ENCODE results near the gene MDM1.
A peak's percentile ranks its signal among the peaks of the same experiment; 100 is the strongest.

The MDM1 gene

DNA sequence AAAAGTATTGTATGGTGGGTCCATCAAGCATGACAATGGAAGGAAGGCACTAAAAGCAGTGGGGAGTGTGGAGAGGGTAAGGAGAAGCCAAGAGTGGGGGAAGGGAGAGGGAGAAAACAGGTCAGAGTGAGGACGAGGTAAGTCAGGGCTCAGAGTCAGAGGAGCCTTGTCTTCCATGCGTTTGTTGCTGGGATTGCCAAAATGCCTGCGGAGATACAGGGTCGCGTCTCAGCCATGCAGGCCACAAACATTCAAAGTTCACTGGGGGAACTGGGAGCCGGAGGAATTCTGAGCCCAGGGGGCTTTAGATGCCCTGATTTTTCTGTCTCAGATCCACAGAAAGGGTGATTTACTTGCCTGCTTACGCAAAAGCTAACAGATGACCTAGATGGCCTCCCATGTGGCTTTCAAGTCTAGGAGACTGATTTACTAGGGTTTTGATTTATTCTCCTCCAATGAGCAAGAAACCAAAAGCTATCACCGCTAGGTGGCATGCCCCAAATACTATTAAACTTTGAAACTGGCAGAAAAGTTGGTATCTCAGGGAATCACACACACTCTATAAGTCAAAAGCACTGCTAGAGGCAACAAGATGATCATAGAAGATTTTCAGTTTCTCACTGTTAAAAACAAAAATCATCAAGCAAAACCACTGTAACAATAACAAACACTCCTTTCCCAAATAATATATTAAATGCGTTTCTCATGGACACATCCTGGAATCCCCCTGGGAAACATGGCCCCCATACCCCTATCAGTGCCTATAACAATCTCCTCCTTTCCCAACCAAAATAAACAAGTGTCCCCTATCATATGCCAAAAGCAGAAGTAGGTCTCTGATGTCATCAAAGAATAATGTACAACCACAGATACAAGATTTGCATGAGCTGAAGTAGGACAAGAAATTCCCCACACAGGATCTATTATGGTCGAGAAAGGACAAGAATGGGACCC, 26.6 kb upstream of the MDM1 start:
- DNase-seq: peak; percentile 58

DNA sequence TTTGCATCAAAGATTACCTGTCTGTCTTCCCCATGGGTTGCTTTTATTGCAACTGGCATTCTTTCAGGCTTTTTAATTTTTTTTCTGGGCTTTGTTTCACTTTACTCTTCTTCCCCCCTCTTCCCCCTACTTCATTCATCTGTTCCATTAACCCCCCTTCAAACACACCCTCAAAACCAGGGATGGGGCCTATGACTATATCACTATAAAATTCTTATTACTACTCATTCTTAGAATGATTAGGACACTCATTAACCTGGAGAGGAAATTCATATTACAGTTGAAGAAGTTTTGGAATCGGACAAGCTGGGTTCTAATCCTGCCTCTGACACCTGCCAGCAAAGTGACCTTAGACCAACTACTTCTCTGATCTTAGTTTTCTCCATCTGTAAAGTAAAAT, 24.8 kb upstream of the MDM1 start:
- DNase-seq: no peak

DNA sequence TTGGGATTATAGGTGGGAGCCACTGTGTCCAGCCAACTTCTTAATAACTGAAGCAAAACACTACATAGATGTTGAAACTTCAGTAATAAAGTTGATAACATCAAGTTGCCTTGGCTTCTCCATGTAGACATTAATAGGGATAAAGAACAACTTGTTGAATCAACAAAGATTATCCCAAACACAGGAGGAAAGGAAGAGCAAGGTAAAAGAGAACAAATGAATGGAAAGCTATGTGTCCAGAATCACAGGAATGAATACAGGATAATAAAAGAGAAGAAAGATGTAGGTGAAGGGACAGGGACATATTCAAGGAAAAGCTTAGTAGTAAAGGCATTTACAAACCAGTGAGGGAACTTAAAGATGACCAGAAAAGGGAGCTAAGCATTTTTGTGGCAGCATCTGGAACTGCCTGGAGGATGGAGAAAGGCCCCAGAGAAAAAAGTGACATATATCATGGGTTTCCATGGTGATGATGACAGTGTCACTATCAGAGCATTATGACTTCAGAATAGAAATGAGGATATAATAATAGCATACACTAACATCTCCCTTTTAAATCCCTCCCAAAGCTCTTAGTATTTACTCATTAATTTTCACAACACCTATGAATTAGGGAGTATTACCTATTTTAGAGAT, 24.0 kb upstream of the MDM1 start:
- no peak for DNase-seq

DNA sequence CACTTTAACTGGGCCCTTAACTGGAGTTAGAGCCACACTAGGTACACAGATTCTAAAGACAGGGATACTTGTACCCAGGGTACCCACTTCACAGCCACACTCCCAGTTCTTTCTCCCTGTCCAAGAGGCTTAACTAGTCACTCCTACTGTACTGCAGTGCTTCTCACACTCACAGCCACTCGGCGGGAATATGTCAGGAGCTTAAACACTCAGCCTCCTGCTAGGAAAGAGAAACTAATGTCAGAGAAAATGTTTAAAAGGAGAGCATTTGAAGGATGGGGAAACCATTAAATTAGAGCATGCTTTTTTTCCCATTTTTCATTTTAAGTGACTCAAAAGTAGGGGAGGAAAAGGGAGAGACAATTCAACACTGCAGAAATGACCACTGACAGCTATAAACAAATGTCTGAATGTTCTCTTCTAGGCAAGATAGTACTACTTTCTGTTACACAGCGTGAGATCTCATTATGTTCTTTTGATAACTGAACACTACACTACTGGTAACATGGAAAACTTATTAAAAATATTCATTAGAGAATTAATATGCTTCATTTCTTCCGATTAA, 22.9 kb upstream of the MDM1 start:
- no peak for DNase-seq

DNA sequence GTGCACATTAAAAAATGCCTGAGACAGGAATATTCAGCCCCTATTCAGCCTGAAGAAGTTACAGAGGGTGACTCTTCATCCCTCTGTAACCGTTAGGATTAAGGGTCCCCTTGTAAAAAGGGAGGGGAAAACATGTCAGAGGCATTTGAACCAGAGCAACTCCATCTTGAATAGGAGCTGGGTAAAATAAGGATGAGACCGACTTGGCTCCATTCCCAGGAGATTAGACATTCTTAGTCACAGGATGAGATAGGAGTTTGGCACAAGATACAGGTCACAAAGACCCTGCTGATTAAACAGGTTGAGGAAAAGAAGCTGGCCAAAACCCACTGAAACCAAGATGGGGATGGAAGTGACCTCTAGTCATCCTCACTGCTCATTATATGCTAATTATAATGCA, 19.9 kb upstream of the MDM1 start:
- DNase-seq: no peak

DNA sequence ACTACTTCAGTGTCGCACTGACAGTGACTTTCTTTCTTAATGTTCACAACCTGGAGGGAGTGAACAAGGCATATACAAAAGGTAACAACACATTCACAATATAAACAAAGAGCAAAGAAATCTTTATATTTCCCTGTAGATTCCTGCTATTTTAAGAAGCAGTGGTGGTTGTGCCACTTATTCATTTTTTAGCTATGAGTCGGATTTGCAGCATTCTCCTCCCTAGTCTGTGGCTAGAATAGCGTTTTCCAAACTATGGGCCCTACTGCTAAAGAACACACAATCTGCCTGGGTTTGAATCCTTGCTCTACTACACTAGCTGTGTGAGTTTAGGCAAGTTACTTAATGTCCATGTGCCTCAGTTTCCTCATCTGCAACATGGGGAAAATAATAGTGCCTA, 18.6 kb upstream of the MDM1 start:
- no peak for DNase-seq

DNA sequence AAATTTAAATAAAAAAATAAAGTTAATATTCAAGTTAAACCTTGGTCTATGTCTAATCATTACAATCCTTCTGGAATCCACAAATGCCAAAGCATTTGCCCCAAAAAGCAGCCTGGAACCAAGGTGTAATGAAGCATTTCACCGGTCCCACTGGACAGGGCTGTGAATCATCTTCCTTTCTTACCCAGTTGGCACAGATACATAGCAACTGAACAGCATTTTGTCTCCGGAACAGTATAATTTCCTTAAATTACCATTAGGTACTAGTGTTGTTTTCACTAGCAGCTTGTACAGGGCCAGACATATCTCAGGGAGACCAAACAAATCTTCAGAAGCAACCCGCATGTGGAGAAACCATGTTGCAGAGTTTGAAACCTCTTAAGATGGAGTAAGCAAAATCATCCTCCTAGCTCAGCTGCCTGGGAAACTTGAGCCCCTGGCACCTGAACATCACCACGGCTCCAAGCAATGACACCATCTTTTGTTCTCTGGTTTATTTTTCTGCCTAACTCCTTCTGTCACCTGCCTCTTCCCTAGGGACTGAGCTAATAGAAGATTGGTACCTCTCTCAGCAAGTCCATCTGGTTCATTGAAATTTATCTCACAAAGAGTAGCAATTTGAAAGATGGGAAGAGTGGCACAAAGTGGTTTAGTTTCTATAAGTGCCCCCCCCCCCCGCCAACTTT, 17.9 kb upstream of the MDM1 start:
- DNase-seq: no peak

DNA sequence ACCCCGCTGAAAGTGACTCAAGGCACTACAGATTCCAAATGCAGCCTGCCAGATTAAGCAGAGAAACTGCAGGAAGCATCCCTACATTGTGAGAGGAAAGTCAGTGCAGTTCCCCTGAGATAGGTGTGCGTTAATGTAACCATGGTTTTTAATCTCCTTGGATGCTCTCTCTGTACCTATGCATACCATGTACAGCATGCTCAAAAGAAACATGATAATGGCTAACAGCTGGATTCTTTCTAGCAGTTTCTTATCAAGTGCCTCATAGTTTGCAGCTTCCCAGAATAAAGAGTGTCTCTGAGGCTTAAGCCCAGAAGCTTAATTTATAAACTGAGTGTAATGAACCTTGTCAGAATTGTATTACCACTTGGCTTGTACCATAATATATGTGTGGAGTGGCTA, 17.1 kb upstream of the MDM1 start:
- no peak for DNase-seq

DNA sequence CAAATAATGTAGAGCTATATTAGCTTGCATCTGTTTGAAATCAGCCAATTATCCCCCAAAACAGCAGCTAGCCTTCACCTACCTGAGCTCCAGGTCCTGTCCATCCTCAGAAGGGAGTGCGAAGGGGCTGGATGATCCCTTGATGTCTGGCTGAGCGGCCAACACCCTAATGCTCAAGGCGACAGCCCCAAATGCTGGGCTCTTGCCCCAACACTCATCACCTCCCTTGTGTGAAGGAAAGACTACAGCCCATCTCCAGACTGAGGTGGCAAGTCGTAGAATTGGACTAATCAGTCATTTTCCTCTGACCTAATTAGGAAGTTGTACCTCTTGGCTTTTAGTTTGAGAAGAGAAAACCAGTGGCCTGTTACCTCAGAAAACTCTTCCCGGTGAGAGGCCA, 16.3 kb upstream of the MDM1 start:
- DNase-seq: no peak

DNA sequence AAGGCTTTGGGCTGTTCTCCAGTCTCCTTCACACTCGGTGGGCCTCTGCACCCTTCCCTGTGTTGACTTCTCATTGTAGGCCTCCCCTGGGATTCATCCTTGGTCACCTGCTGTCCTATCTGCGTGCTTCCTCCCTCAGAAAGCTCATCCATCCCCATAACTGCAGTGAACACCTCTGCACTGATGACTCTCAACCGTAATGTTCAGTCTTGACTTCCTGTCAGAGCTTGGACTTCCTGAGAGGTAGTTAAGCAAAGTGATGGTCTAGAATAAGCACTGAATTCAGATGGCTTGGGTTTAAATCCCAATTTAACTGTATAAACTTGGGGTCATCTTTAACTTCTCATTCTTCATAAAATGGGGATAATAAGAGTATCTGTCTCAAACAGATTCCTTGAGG, 13.6 kb upstream of the MDM1 start:
- DNase-seq: no peak

DNA sequence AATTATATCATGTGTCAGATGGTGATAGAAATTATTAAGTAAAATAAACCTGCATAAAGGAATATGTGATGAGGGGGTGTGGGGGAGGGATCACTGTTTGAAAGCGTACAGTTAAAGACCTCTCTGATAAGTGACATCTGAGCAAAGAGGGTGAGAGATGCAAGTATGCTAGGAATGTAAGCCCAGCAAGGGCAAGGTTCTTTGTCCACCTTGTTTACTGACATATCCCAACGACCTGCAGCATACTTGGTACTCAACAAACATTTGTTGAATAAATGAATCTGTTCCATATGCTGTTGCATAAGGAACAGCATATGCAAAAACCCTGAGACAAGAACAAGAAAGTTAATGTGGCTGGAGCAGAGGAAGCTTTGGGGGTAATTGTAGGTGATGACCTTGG, 12.0 kb upstream of the MDM1 start:
- no peak for DNase-seq

DNA sequence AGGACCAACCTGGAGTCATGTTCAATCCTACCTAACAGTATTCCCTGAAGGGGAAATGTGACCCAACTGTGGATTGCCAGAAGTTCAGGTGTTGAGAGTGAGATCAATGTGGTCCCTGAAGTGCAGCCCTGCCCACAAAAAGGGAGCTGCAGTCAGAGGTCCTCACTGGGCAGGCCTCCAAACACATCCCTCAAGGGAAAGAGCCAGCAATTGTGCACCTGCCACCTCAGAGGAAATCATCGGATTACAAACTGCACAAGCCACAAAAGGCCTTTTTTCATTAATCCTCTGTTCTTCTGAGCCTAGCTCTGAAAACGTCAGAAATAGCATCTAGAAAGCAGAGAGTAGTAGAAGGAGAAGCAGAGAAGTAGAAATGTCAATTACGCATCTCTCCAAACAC, 10.8 kb upstream of the MDM1 start:
- no peak for DNase-seq

DNA sequence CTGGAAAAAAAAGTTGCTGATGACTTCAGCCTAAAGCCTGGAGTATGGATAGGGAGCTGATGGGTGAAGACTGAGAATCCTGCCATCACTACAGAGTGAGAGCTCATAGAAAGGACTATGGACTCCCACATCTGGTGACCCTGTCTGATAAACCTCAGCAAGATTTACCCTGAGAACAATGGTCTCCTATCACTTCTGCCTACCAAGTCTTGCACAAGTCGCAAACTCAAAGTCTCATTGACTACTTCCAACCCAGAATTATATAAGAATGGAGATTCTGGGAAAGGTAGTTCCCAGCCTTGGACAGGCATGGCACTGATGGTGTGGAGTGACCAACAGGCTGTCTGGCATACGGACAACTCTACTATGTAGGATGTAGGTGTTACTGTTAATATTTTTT, 9.7 kb upstream of the MDM1 start:
- no peak for DNase-seq

DNA sequence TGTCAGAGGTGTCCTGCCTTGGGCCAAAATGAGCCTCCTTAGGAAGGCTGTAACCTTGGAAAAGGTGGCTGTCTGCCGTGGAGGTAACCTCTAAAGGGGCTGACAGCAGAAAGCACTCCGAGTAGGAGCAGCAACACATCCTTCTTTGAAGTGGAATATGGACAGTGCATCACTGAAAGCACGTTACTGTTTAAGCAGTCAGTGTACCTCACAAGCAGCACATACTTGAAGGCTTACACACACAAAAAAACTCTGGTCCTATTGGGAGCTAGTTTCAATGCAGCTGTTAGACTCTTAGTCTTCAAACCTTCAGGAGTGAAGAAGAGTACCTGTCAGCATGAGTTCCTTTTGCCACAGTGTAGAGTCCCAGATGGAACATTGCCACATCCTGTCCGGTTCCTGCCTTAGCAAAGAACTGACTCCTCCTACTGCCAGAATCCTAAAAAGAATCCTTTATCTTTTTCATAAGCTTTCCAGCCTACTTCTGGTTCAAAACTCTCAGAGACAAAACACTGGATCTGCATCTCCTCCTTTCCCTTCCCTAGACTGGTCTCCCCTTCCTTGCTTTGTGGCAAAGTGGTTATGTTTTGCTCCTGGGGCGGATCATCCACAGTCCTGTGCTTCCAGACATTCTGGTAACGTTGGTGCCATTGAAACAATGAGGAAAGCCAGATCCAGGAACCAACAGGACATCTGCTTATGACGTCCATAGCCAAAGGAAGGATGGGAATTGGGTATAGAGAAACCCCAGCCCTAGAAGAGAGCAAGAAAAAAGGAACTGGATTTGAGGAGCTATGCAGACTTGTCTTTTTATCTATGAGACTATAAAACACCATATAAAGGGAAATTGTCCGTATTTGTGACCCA, 8.5 kb upstream of the MDM1 start:
- no peak for DNase-seq

DNA sequence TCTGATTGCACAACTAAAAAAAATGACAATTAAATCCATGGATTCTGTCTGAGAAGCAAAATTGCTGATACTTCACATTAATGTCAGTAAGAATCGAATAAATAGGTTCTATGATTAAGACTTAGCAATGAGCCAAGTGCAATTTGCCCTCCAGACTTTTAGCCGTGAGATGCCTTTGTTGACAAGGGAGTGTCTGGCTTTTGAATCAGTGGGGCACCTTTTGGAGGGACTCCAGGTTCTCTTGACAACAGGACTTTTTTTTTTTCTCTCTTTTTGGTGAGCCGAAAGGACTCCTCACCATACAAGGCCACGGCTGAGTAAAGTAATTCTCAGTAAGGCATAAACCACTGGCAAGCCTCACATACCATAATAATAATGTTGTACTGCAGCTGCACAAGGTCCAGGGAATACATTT, 4.7 kb upstream of the MDM1 start:
- no peak for DNase-seq

DNA sequence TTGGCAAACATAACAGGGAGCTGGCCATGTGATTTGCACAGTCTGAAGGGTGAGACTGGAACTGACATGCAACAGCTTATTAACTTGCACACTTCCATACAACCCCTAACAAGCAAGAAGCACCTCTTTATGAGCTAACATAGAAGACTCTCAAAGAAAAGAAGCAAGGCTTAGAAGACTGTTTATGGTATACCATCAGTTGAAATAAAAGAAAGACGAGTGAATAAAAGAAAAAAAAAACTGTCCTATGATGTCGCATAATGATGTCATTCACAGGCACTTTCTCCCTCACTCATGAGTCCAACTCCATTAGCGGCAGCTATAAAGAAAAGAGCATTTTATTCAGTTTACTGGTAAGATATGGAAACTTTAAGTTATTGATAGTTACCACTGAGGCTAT, 3.3 kb upstream of the MDM1 start:
- no peak for DNase-seq

DNA sequence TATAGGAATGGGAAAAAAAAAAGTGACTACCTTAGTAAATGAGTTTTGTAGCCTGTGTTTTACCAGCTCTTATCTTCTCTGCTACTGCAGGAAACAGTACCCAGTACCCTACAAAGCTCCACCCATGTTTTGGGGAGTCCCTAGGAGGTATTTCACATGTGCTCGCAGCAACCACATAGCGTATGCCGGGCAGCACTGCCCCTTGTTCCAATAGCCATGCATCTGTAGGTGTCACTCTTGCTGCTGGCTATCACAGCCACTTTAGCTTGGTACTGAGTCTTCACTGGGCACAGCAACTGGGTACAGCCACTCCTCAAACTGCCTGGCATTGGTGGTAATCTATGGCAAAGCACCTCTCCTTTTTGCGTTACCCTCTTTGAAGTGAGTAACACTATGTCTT, 2.0 kb upstream of the MDM1 start:
- no peak for DNase-seq

DNA sequence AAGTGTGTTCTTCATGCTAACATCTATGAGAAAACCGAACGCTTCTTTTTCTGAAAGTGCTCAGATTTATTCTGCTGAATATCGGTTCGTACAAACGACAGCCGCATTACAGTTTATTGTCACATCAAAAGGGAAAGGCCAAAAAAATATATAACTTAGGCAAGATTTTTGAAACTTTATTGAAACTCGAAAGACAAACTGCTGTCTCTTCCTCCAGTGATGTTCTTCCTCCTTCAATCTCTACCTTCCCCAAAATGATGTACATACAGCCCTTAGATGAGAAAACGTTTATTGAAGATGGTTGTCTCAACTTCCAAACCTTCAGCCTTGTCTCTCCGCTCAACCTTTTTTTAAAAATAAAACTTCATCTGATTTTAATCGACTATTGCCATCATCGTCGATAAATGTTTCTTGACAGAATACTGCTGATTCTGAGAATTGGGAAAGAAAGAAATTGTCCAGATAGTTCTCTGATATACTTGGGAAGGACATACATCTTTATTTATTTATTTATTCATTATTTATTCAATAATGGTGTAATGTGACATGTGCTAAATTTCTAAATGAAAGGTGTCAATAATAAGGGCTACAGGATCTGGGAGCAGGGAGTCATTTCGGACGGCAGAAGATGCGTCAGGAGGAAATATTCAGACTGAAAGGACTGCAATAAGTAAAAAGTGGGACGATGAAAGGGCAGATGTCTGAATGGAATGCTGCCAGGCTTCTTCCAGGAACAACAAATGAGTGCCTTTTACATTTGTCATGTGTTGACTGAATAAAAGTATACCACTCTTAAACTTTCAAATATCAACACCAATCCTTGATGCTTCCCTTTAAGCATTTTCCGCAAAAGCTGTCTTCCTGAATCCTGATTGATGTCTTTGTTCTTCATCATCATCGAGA, 817 bp upstream of the MDM1 start:
- no peak for DNase-seq

DNA sequence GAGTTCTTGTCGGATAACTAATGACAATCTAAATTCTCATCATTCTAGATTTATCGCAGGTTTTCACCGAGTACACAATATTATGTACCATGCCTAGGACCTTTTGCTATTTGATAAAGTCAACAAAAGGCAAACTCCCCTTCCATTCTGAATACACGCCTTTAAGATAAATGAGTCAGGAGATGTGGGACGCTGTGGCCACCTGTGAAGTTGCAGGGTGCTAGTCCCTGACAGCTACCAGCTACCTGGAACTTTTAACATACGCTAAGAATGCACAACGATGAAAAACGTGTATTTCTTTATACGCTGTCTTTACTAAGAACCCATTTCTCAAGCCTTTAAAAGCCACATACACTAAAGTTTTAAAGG, 678 bp downstream of the MDM1 start:
- no peak for DNase-seq

DNA sequence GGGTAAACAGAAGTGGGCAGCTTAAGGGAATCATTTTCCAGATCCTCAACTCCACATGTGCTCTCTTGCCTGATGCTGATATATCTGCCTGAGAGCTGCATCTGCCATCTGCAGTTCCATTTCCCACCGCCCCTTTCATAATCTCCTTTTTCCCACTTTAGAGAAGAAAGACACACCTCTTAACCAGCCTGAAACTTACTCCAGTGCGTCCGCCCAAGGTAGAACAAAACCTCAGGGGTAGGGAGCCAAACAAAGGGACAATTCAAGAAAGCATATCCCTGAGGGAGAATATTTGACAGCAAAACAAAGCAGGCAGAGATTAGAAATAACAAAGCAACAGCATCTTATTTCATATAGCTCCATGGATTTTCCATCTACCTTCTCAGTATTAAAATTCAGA, 4.3 kb downstream of the MDM1 start:
- DNase-seq: no peak

DNA sequence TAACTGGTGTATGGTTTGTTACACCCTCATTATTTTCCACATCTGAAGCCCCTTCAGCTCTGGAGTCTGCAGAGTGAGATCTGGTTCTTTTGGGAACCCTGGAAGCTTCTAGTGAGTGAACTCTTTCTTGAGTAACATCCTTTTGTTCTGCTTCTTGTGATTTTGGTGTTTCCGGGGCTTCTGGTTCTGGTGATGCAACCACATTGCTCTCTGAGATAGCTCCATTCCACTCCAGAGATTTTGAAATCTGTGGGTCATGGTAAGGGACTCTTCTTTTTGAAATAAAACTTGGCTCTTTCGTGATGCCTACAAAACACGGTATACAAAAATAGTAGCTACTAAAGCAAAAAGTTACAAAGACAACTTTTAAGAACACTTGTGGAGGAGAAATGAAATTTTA, 5.4 kb downstream of the MDM1 start:
- no peak for DNase-seq

All from right kidney (tissue), 1 donor.